Activated CD4-positive, alpha-beta memory T cell treated with anti-CD3 and anti-CD28 coated beads, Interleukin-2, amount 10 ng/mL, durations not matched to agents 7 days and 5 days (primary cell): ENCODE results near the gene CUL9. TPM values are rescaled to one million over a fixed set of nuclear protein-coding genes. Genes with fewer than 3 reads are reported as not detected.

ENCODE experiments used
- CTCF ChIA-PET: fragments of 350-600 bp; sonication (Branson Sonifier 250); formaldehyde crosslinking; loops from one replicate; lab custom pipeline; 2021; ENCODE audit warnings: antibody characterized with exemption, inconsistent platforms; lab: Charles Lee
- POLR2A ChIA-PET: fragments of 350-600 bp; sonication (Branson Sonifier 250); formaldehyde crosslinking; loops from one replicate; lab custom pipeline; 2021; ENCODE audit warnings: antibody characterized with exemption; lab: Charles Lee
- DNase-seq: peaks from one replicate; pipeline ENCODE4 v3.0.0-alpha.2; 2020
- H3K27ac Mint-ChIP-seq: one replicate; pipeline ENCODE4 v1.8.0; 2021; ENCODE audit warnings: mild to moderate bottlenecking, mixed read lengths
- H3K27me3 Mint-ChIP-seq: one replicate; pipeline ENCODE4 v1.8.0; 2021; ENCODE audit warnings: mixed read lengths
- H3K36me3 Mint-ChIP-seq: one replicate; pipeline ENCODE4 v1.8.0; 2021; ENCODE audit warnings: low read depth, mixed read lengths
- H3K4me1 Mint-ChIP-seq: one replicate; pipeline ENCODE4 v1.8.0; 2021; ENCODE audit warnings: mixed read lengths
- H3K4me3 Mint-ChIP-seq: one replicate; pipeline ENCODE4 v1.8.0; 2021; ENCODE audit warnings: mild to moderate bottlenecking, mixed read lengths
- H3K9me3 Mint-ChIP-seq: one replicate; pipeline ENCODE4 v1.8.0; 2021; ENCODE audit warnings: mixed read lengths
- total RNA-seq, 2 experiments: library from RNA; stranded (reverse); gene quantifications; one replicate each; pipeline ENCODE4 v1.2.3, GENCODE V29; 2021

The CUL9 gene
- total RNA-seq, 2 experiments from 2014 or later = 45.0 to 45.9 TPM

DNA sequence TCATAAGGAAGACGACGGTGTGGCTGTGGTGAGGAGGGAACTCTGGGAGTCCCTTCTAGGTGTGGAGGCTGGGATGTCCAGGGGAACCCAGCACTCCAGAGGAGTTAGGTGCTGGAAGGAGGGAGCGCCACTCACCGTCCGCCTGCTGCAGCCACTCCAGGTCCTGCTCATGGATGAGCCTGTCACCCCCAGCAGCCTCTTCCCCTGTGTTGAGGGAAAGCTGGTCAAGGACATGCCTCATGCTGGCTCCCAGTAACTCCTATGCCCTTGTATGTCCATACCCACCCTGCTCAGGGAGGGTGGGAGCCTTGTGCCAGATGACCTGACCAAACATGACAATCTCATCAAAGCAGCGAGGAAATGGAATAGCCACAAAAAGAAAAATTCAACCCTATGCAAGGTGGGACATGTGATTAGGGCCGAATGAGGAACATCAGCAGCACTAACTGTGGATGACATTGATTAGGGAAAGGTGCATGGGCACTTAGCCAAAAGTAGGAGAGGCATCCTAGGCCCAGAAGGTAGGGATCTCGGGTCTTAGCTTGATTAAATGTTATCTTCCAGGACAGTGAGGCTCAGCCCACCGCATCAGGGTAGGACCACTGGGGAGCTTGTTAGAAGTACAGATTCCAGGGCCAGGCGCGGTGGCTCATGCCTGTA is 44.3 kb downstream of the CUL9 start:
- Mint-ChIP-seq H3K9me3 (no peaks in the 10 kb centered on the region), H3K36me3 (peaks cover 29% of the 10 kb centered on the region), H3K4me3 (no peak overlapping the region), H3K4me1 (peaks cover 53% of the 10 kb centered on the region), H3K27ac (peak overlapping the region; percentile 48), H3K27me3 (peaks cover 3% of the 10 kb centered on the region)
- CTCF ChIA-PET = no interaction called here
- DNase-seq = no peak
- POLR2A ChIA-PET = interaction anchor here (1.2 kb wide), 1 partner anchor 54 kb away, joined by 6 read pairs; no protein-coding TSS in a partner anchor

DNA sequence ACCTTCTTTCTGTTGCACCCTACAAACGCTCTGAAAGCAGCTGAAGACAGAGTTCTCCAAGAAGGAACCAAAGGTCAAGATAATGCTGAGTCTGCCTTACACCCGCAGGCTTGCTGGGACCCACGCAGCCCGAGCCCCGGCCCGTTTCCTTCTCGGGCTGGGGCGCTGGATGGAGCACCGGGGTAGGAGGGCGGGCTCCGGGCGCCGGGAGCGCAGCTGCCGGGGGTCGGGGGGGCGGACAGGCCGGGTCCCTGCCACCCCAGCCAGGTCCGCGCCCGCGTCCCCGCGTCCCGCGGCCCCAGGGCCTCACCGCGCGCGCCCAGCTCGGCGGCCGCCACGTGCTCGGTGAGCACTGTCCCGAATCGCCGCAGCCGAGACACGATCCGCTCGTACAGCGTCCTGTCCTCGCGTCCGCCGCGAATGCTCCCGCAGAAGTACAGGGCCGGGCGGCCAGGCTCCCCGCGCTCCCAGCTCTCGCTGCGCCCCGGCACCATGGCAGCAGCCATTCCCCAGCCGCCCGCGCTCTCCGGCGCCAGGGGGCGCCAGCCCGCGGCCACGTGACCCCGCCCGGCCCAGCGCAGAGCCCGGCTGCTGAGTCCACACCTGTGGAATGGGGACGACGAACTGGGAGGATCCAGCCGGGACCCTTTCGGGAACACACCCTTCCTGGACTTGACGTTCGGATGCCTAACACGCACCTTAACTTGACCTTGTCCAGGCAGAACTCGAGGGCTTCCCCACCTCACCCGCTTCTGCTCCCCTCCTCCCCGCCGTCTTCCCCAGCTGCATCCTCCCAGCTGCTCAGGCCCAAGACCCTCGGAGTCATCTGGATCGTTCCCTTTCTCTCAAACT is 47.2 kb downstream of the CUL9 start, which contains the start of gene DNPH1:
DNPH1 (minus strand) TSS at position 531 of the 852 bp plus-strand sequence; CDS start at position 506, 25 bp downstream.
- CTCF ChIA-PET = interaction anchor here (0.5 to 3.9 kb wide), 41 partner anchors 9 to 463 kb away, joined by 3 to 24 read pairs (median 4); partner anchors contain the start of genes ABCC10, CRIP3, CUL9 and POLR1C
- H3K27ac Mint-ChIP-seq = peak within 1 kb of the TSS; percentile 83
- H3K9me3 Mint-ChIP-seq = no peaks in the 10 kb centered on the region
- peak within 1 kb of the TSS; percentile 84 for H3K4me3 Mint-ChIP-seq
- H3K27me3 Mint-ChIP-seq = peaks cover 9% of the 10 kb centered on the region
- POLR2A ChIA-PET = interaction anchor here (0.9 to 1.5 kb wide), 12 partner anchors 9 to 278 kb away, joined by 3 to 13 read pairs (median 4); partner anchors contain the start of genes ABCC10, CUL7, CUL9 and ZNF318
- peak; percentile 83 for DNase-seq
- H3K36me3 Mint-ChIP-seq = peaks cover 18% of the 10 kb centered on the region
- peaks cover 43% of the 10 kb centered on the region for H3K4me1 Mint-ChIP-seq

DNA sequence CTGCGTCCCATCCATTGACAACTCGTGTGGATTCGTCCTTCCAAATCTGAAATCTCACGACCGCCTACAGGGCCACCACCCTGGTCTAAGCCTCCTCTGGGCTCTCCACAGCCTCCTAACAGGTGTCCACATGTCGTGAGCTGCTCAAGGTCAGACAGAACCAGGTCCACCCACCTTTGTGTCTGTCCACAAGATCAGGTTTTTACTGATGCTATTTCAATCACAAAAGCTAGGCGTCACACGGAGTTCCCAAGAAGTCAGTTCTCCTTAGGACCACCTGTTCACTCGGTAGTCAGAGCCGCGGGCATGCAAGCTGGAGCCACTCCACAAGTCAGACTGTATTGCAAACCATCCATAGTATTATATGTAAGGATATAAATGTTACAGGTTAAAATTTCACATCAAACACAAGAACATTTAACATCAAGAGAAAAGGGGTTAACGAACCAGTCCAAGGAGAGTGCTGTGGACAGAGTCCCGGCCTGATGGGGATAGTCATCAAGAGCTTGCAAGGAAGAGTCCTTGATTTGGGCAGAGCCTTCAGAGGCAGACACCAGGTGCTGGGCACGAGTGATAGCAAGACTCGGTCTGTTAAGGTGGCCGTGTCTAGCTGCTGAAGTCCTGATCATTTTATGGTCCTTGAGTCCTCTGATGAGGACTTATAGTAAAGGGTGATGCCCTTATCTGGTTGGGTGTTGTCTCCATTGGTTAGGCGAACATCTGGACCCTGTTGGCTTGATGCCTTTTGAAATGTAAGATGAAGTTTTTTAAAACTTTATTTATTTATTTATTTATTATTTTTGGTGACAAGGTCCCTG is 48.0 kb downstream of the CUL9 start:
- no peaks in the 10 kb centered on the region for H3K9me3 Mint-ChIP-seq
- peak overlapping the region; percentile 79 for H3K4me3 Mint-ChIP-seq
- ChIA-PET CTCF (interaction anchor here (0.5 to 3.9 kb wide), 22 partner anchors 8 to 277 kb away, joined by 3 to 24 read pairs (median 4); partner anchors contain the start of genes ABCC10, CRIP3, PPP2R5D and TJAP1), POLR2A (interaction anchor here (1.0 to 1.5 kb wide), 6 partner anchors 16 to 197 kb away, joined by 3 to 13 read pairs (median 6); partner anchors contain the start of genes ABCC10, CUL9 and ZNF318)
- peaks cover 9% of the 10 kb centered on the region for H3K27me3 Mint-ChIP-seq
- H3K4me1 Mint-ChIP-seq = peaks cover 36% of the 10 kb centered on the region
- peaks cover 13% of the 10 kb centered on the region for H3K36me3 Mint-ChIP-seq
- no peak for DNase-seq
- H3K27ac Mint-ChIP-seq = peak overlapping the region; percentile 66

DNA sequence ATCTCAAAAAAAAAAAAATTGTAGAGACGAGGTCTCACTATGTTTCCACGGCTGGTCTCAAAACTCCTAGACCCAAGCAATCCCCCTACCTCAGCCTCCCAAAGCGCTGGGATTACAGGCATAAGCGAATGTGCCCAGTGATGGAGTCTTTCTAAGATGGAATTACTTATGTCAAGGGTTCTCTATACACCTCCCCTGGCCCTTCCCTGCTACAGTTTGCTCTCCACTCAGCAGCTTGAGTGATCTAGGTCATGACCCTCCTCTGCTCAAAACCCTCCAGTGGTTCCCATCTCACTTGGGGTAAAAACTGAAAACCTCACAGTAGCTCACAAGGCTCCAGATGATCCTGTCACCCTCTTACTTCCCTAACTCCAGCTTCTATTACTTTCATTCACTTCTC is 49.1 kb downstream of the CUL9 start:
- ChIA-PET POLR2A (no interaction called here), CTCF (interaction anchor here (2.7 to 3.0 kb wide), 2 partner anchors 168 to 276 kb away, joined by 22 to 24 read pairs; no protein-coding TSS in a partner anchor)
- DNase-seq = no peak
- H3K4me1 Mint-ChIP-seq = peaks cover 26% of the 10 kb centered on the region
- H3K27me3 Mint-ChIP-seq = peaks cover 9% of the 10 kb centered on the region
- H3K9me3 Mint-ChIP-seq = no peaks in the 10 kb centered on the region
- H3K4me3 Mint-ChIP-seq = no peak overlapping the region
- H3K27ac Mint-ChIP-seq = no peak overlapping the region
- peaks cover 8% of the 10 kb centered on the region for H3K36me3 Mint-ChIP-seq

DNA sequence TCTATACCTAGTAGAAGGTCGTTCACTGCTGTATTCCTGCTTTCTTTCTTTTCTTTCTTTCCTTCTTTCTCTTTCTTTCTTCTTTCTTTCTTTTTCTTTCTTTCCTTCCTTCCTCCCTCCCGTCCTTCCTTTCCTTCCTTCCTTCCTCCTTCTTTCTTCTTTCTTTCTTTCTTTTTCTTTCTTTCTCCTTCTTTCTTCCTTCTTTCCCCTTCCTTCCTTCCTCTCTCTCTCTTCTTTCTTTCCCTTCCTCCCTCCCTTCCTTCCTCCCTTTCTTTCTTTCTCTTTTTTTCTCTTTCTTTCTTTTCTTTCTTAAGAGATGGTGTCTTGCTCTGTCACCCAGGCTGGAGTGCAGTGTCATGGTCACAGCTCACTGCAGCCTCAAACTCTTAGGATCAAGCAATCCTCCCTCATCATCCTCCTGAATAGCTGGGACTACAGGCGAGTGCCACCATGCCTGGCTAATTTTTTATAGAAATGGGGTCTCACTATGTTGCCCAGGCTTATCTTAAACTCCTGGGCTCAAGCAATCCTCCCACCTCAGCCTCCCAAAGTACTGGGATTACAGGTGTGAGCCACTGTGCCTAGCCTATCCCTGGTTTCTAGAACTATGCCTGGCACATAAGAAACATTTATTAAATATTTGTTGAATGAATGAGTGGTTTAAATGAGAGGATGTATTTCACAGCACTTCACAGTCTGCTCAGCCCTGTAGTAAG is 49.9 kb downstream of the CUL9 start:
- no peak for DNase-seq
- peaks cover under 1% of the 10 kb centered on the region for H3K36me3 Mint-ChIP-seq
- H3K27ac Mint-ChIP-seq = no peak overlapping the region
- no peak overlapping the region for H3K4me3 Mint-ChIP-seq
- H3K27me3 Mint-ChIP-seq = peaks cover 14% of the 10 kb centered on the region
- ChIA-PET POLR2A (no interaction called here), CTCF (no interaction called here)
- no peaks in the 10 kb centered on the region for H3K9me3 Mint-ChIP-seq
- peaks cover 20% of the 10 kb centered on the region for H3K4me1 Mint-ChIP-seq

DNA sequence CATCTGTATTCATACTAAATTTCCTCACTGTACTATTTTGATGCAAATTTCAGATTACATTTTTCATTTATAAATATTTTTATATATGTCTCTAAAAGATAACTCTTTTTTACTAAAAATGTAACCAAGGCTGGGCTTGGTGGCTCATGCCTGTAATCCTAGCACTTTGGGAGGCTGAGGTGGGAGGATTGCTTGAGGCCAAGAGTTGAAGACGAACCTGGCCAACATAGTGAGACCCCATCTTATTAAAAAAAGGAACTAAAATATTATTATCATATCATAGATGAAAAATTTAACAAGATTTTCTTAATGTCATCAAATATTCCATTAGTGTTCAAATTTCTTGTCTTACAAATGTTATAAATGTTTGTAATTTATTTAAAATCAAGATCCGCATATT is 53.8 kb downstream of the CUL9 start:
- Mint-ChIP-seq H3K27ac (no peak overlapping the region), H3K36me3 (peaks cover 4% of the 10 kb centered on the region), H3K4me1 (peaks cover 1% of the 10 kb centered on the region), H3K4me3 (no peak overlapping the region), H3K9me3 (peaks cover 7% of the 10 kb centered on the region), H3K27me3 (peaks cover 41% of the 10 kb centered on the region)
- ChIA-PET POLR2A (no interaction called here), CTCF (no interaction called here)
- no peak for DNase-seq

DNA sequence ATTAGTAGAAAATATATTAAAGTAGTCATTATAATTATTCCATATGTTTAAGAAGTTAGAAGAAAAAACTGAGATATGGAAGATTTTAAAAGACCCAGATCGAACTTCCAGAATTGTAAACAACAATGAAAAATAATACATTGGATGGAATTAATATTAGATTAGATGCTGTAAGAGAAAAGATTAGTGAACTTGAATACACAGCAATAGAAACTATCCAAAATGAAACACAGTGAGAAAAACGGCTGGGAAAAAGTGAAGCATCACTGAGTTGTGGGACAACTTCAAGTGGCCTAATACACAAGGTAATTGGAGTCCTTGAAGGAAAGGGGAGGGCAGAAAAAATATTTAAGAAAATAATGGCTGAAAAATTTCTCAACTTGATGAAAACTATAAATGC is 57.1 kb downstream of the CUL9 start:
- DNase-seq = no peak
- Mint-ChIP-seq H3K27ac (no peak overlapping the region), H3K36me3 (peaks cover 4% of the 10 kb centered on the region), H3K4me3 (no peak overlapping the region), H3K9me3 (peaks cover 7% of the 10 kb centered on the region), H3K4me1 (peaks cover 1% of the 10 kb centered on the region), H3K27me3 (peaks cover 44% of the 10 kb centered on the region)
- CTCF ChIA-PET = interaction anchor here (0.7 to 2.2 kb wide), 3 partner anchors 10 to 120 kb away, joined by 3 to 23 read pairs (median 3); partner anchors contain the start of gene DNPH1
- POLR2A ChIA-PET = no interaction called here

DNA sequence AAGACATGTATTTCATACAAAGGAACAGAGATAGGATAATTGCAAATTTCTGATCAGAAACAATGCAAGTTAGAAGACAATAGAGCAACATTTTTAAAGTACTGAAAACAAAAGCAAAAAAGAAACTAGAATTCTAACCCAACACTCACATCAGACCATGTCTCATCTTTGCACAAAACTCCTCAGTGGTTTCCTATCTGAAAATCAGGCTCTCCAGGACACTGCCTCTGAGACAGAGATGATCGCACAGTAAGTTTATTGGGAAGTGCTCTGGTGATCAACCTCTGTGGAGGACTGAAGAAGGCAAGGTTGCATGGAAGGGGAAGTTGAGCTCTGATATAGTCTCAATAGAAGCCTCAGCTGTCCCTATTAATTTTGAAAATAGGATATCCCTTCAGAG is 59.0 kb downstream of the CUL9 start:
- Mint-ChIP-seq H3K4me3 (no peak overlapping the region), H3K9me3 (peaks cover 7% of the 10 kb centered on the region), H3K36me3 (peaks cover 4% of the 10 kb centered on the region), H3K4me1 (peaks cover 1% of the 10 kb centered on the region), H3K27ac (no peak overlapping the region), H3K27me3 (peaks cover 44% of the 10 kb centered on the region)
- ChIA-PET POLR2A (interaction anchor here (0.5 to 1.3 kb wide), 3 partner anchors 12 to 17 kb away, joined by 3 to 4 read pairs (median 3); partner anchors contain the start of gene DNPH1), CTCF (interaction anchor here (1.7 kb wide), 1 partner anchor 11 kb away, joined by 5 read pairs; no protein-coding TSS in a partner anchor)
- DNase-seq = no peak

DNA sequence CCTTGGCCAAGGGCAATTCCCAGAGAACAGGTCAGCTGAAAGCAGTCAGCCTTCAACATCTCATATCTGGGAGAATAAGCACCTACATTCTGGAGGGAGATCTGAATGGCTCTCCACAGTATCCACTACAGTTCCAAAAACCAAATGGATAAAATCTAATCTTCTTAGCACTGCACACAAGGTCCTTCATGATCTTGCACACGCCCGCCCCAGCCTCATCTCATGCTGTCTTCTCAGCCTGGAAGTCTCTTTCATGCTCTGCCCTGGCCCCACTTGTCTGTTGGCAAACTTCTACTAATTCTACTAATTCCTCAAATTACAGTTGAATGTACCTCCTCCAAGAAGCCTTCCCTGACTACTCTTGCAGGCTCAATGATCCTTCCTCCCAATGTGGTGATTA is 59.5 kb downstream of the CUL9 start:
- CTCF ChIA-PET = interaction anchor here (1.7 kb wide), 1 partner anchor 11 kb away, joined by 5 read pairs; no protein-coding TSS in a partner anchor
- peaks cover 4% of the 10 kb centered on the region for H3K36me3 Mint-ChIP-seq
- no peak for DNase-seq
- H3K27ac Mint-ChIP-seq = no peak overlapping the region
- peaks cover 7% of the 10 kb centered on the region for H3K9me3 Mint-ChIP-seq
- peaks cover 42% of the 10 kb centered on the region for H3K27me3 Mint-ChIP-seq
- H3K4me1 Mint-ChIP-seq = peaks cover 3% of the 10 kb centered on the region
- POLR2A ChIA-PET = interaction anchor here (0.8 to 1.3 kb wide), 2 partner anchors 13 to 17 kb away, joined by 3 to 4 read pairs; partner anchors contain the start of gene DNPH1
- H3K4me3 Mint-ChIP-seq = no peak overlapping the region

DNA sequence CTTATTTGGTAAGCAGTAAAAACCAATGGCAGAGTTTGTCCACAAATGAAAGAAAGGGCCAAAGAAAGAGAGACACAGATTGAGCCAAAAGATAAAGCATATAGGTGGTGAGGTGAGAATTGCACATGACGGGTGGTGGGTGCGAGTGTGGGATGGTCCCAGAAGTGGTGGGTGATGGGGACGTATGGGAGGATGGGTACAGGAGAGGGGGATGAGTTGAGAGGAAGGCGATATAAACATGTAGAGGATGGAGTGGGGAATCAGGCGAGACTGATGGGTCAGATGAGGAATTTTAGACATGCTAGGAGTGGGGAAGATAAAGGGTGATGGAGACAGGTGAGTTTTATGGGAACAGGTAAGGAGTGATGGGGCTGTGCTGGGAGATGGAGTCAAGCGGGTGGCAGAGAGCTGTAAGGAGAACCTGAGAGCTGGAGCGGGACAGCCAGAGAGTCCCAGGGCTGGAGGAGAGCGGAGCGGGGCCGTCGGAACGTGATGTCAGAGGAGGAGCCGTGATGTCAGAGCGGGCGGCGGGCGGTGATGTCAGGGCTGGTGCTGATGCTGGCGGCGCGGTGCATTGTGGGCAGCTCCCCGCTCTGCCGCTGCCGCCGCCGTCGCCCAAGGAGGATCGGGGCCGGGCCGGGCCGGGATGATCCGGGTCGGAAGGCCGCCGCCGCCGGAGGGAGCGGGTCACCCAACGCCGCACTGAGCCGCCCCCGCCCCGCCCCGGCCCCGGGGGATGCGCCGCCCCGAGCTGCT is 61.1 kb downstream of the CUL9 start, which contains the start of gene TTBK1:
TTBK1 (plus strand) TSS at position 574 of the 756 bp plus-strand sequence. CDS start 3,180 bp downstream, outside the sequence.
- H3K9me3 Mint-ChIP-seq = peaks cover 7% of the 10 kb centered on the region
- H3K27me3 Mint-ChIP-seq = peaks cover 37% of the 10 kb centered on the region
- ChIA-PET CTCF (interaction anchor here (1.0 to 1.1 kb wide), 2 partner anchors 14 to 179 kb away, joined by 3 to 4 read pairs; partner anchors contain the start of gene DNPH1), POLR2A (no interaction called here)
- H3K4me3 Mint-ChIP-seq = no peak within 1 kb of the TSS
- peaks cover 4% of the 10 kb centered on the region for H3K36me3 Mint-ChIP-seq
- H3K27ac Mint-ChIP-seq = no peak within 1 kb of the TSS
- DNase-seq = peak; percentile 42
- H3K4me1 Mint-ChIP-seq = peaks cover 18% of the 10 kb centered on the region
